Left ventricle myocardium superior (tissue), 1 donor: ENCODE measurements around the gene MS4A10. TPM values are rescaled to one million over a fixed set of nuclear protein-coding genes. Genes with fewer than 3 reads are reported as not detected.
A peak's percentile ranks its signal among the peaks of the same experiment; 100 is the strongest.

ENCODE experiments used
- ATAC-seq: fragments of 200-7000 bp; cut with Tn5 transposase; one replicate; pipeline ENCODE4 v1.9.1; 2020; ENCODE audit warnings: mild to moderate bottlenecking, moderate library complexity
- DNase-seq: peaks from one replicate; pipeline ENCODE4 v3.0.0-alpha.2; 2020
- intact Hi-C: fragments of 100-400 bp; cut with micrococcal nuclease; formaldehyde crosslinking; loops from one replicate; pipeline ENCODE4 v1.11.0; 2022
- total RNA-seq: library from RNA; stranded (reverse); fragmentation: NEBNext Ultra II Directional; extraction: Animal tissue kit (Norgen Biotek cat#: 25700); gene quantifications from one replicate; pipeline ENCODE4 v1.2.1, GENCODE V29; 2021
- donor health status: DM: no; HTN: yes; CAD: no; lungs with severe emphysema.

MS4A10 gene
- total RNA-seq, 1 donor from 2014 or later: not detected

- DNase-seq (no peak), ATAC-seq (no peak)
- intact Hi-C loops: no loop called here
Observed at GRCh38 chr11:60782393-60783140, 2.6 kb upstream of the MS4A10 start.

- no peak for ATAC-seq
- intact Hi-C loops: no loop called here
- DNase-seq: no peak
Observed at GRCh38 chr11:60783141-60783484, 2.0 kb upstream of the MS4A10 start.

GRCh38 chr11:60783911-60784310 lies 1.2 kb upstream of the MS4A10 start:
- DNase-seq (no peak), ATAC-seq (no peak)
- intact Hi-C loops: no loop called here

DNA sequence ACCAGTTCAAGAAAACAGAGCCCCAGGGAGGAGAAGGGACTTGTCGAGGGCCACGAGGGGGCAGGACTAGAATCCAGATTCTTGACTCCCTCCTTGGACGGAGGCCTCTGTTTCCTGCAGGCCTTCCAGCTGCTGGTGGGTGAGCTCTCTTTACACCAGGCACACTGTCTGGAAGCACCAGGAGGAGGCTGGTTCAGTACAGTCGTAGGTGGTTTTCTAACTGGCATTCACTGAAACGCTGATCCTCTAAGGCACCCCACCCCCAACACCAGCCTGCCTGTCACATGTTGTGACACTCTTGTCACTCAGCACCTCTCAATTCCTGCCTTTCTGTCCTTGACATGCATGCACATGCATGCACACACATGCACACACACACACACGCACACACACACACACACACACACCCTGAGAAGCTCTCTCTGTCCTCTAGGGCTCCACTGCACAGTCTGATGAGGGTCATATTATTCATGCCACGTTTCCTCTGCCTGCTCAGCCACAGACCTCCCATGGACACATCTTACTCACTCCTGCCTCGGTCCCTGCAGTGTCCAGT lies 751 bp downstream of the MS4A10 start:
- intact Hi-C loops: no loop called here
- DNase-seq (no peak), ATAC-seq (peak; percentile 39)

- intact Hi-C loops: no loop called here
- ATAC-seq (peak; percentile 91), DNase-seq (peak; percentile 82)
Observed at GRCh38 chr11:60786811-60787567, 1.9 kb downstream of the MS4A10 start.

GRCh38 chr11:60788401-60789125 lies 3.4 kb downstream of the MS4A10 start:
- no peak for DNase-seq
- intact Hi-C loops: no loop called here
- ATAC-seq: no peak

GRCh38 chr11:60790726-60791125 lies 5.6 kb downstream of the MS4A10 start:
- intact Hi-C loops: no loop called here
- DNase-seq (peak; percentile 16), ATAC-seq (no peak)

- DNase-seq (peak; percentile 16), ATAC-seq (no peak)
- intact Hi-C loops: no loop called here
Observed at GRCh38 chr11:60791153-60791933, 6.2 kb downstream of the MS4A10 start.

DNA sequence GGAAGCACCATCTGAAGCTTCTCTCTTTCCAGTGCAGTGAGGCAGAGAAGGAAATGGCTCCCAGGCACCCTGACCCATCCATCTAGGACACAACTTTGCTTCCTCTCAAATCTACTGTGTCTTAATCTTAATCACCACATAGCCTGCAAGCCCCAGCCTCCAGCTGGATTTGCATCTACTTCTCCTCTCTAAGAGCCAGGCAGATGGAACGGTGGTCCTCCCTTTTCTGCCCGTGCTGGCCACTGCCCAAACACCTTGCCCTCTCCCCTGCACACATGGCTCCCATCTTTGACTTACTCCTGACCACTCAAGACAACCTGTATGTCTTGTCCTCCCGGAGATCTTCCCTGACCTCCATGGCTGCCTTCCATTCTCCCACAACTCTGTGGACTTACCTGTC lies 7.4 kb downstream of the MS4A10 start:
- DNase-seq: no peak
- no peak for ATAC-seq
- intact Hi-C loops: no loop called here

DNA sequence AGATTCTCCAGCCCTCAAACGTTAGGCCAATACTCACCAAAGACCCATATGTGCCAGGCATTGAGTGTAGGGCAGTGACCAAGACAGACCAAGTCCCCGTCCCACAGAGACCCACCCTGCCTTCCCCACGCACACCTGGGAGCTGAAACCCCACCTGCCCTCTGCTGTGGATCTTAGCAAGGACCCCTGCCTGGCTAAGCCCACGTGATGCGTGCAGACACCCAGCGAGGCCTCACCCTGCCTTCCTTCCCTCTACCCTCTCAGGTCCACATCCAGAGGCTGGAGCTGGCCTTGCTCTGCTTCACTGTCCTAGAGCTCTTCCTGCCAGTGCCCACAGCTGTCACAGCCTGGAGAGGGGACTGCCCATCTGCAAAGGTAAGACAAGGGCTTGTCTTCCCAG lies 10.2 kb downstream of the MS4A10 start:
- no peak for ATAC-seq
- DNase-seq: no peak
- intact Hi-C loops: no loop called here

GRCh38 chr11:60797846-60798630 lies 12.9 kb downstream of the MS4A10 start:
- no peak for ATAC-seq
- peak; percentile 20 for DNase-seq
- intact Hi-C loops: no loop called here

- DNase-seq (peak; percentile 8), ATAC-seq (no peak)
- intact Hi-C loops: no loop called here
Observed at GRCh38 chr11:60798631-60799030, 13.5 kb downstream of the MS4A10 start.

DNA sequence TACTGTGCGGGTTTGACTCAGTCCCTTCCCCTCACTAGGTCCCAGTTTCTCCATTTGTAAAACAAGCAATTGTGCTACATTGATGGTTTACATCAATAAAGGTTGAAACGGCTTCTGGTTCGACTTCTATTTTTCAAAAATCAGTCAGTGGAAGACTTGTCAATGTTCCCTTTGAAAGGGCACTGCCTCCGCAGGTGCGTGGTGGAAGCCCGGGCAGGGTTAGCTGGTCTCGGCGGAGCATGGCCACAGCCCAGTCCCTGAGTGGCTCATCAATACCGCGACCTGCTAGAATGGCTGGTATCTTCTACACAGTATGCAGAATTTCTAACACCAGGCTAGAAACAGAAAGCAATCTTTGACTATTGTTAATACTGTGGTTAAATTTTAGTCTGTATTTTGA lies 16.1 kb downstream of the MS4A10 start:
- intact Hi-C loops: no loop called here
- DNase-seq: peak; percentile 13
- no peak for ATAC-seq

DNA sequence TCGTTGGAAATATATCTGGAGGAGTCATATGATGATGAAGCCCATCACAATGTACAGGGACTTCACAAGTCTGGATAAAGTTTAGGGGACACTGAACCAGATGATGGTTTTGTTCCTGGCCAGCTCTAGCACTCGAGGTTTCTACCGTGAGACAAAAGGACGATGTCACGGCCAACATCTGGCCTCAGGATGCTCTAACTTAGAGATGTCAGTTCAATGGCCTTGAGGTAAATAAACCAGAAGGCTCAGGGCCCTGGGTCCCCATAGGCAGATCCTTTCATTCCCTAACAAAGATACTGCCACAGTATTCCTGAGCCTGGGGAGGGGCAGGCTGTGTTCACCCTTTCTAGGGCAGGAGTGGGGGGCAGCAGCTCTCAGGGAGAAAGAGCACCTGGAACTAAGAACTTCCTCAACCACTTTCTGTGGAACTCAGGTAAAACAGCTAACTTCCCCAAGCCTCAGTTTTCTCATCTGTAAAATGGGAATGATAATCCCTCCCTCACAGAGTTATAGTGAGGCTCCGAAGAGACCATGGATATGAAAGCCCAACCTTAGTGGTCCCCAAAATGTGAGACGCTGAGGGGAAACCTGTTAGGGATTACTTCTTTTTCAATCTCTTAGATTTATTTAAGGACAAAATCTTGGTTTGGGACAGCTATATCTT lies 18.3 kb downstream of the MS4A10 start:
- DNase-seq (peak; percentile 0), ATAC-seq (no peak)
- intact Hi-C loops: no loop called here

- DNase-seq: peak; percentile 9
- intact Hi-C loops: no loop called here
- no peak for ATAC-seq
Observed at GRCh38 chr11:60809249-60809648, 24.1 kb downstream of the MS4A10 start.

GRCh38 chr11:60809691-60810090 lies 24.6 kb downstream of the MS4A10 start:
- ATAC-seq (no peak), DNase-seq (peak; percentile 2)
- intact Hi-C loops: no loop called here

GRCh38 chr11:60810151-60810550 lies 25.0 kb downstream of the MS4A10 start:
- ATAC-seq (no peak), DNase-seq (peak; percentile 13)
- intact Hi-C loops: no loop called here

- intact Hi-C loops: no loop called here
- DNase-seq (peak; percentile 10), ATAC-seq (no peak)
Observed at GRCh38 chr11:60810569-60810968, 25.4 kb downstream of the MS4A10 start.
